Naive thymus-derived CD4-positive, alpha-beta T cell (primary cell): ENCODE data around the gene TMEM269. TPM values are rescaled to one million over a fixed set of nuclear protein-coding genes. Genes with fewer than 3 reads are reported as not detected.

Source experiments
- ATAC-seq: fragments of 150-1000 bp; cut with Tn5 transposase; 2 replicates; pipeline ENCODE4 v1.10.0; 2021; ENCODE audit warnings: mild to moderate bottlenecking, moderate library complexity
- CTCF ChIA-PET: fragments of 350-600 bp; sonication (Branson Sonifier 250); formaldehyde crosslinking; loops from one replicate; lab custom pipeline; 2021; ENCODE audit warnings: antibody characterized with exemption; lab: Charles Lee
- POLR2A ChIA-PET: fragments of 350-600 bp; sonication (Branson Sonifier 250); formaldehyde crosslinking; loops from one replicate; lab custom pipeline; 2021; ENCODE audit warnings: antibody characterized with exemption, inconsistent platforms; lab: Charles Lee
- DNase-seq, 9 donors: peaks; one replicate each; pipeline versions ENCODE4 v3.0.0 to v3.0.0-alpha.2; 2020 to 2022; ENCODE audit warnings: mixed read lengths in 1 of 9
- H3K27ac ChIP-seq: one replicate; pipeline ENCODE4 v1.7.0; 2013; ENCODE audit warnings: mild to moderate bottlenecking, low read depth, low read length, moderate library complexity
- H3K27me3 ChIP-seq, 2 donors: one replicate each; pipeline ENCODE4 v1.7.0; 2013; ENCODE audit warnings: low read length in 2 of 2, mild to moderate bottlenecking in 2 of 2, moderate library complexity in 2 of 2; ENCODE audit not compliant: control insufficient read depth in 2 of 2, insufficient read depth in 2 of 2
- H3K36me3 ChIP-seq, 3 experiments: 1 replicate in 2 of 3; 2 replicates in 1 of 3; pipeline ENCODE4 v1.7.0; 2013; ENCODE audit warnings: low read length in 3 of 3, mild to moderate bottlenecking in 3 of 3, moderate library complexity in 1 of 3; ENCODE audit not compliant: insufficient read depth in 3 of 3, control insufficient read depth in 2 of 3
- H3K4me1 ChIP-seq, 2 donors: one replicate each; pipeline ENCODE4 v1.7.0; 2013; ENCODE audit warnings: low read length in 2 of 2, mild to moderate bottlenecking in 2 of 2, moderate library complexity in 1 of 2; ENCODE audit not compliant: control insufficient read depth in 2 of 2, insufficient read depth in 2 of 2
- H3K4me3 ChIP-seq: 2 replicates; pipeline ENCODE4 v1.7.0; 2013; ENCODE audit warnings: mild to moderate bottlenecking, low read length
- H3K9me3 ChIP-seq, 3 experiments: 1 replicate in 2 of 3; 2 replicates in 1 of 3; pipeline ENCODE4 v1.7.0; 2013; ENCODE audit warnings: low read length in 3 of 3; ENCODE audit not compliant: control insufficient read depth in 2 of 3
- H3K27ac Mint-ChIP-seq, 9 donors: one replicate each; pipeline ENCODE4 v1.8.0; 2020 to 2022; ENCODE audit warnings: mixed read lengths in 9 of 9, mild to moderate bottlenecking in 8 of 9, moderate library complexity in 5 of 9, inconsistent platforms in 2 of 9
- H3K27me3 Mint-ChIP-seq, 5 donors: one replicate each; pipeline ENCODE4 v1.8.0; 2021 to 2022; ENCODE audit warnings: mixed read lengths in 5 of 5, mild to moderate bottlenecking in 1 of 5
- H3K36me3 Mint-ChIP-seq, 5 donors: one replicate each; pipeline ENCODE4 v1.8.0; 2020 to 2022; ENCODE audit warnings: mixed read lengths in 5 of 5, mild to moderate bottlenecking in 3 of 5, inconsistent platforms in 1 of 5
- H3K4me1 Mint-ChIP-seq, 7 donors: one replicate each; pipeline ENCODE4 v1.8.0; 2020 to 2022; ENCODE audit warnings: mixed read lengths in 7 of 7, mild to moderate bottlenecking in 3 of 7, inconsistent platforms in 1 of 7
- H3K4me3 Mint-ChIP-seq, 10 donors: one replicate each; pipeline ENCODE4 v1.8.0; 2020 to 2022; ENCODE audit warnings: mild to moderate bottlenecking in 10 of 10, mixed read lengths in 10 of 10, moderate library complexity in 6 of 10, inconsistent platforms in 2 of 10
- H3K9me3 Mint-ChIP-seq, 11 donors: one replicate each; pipeline ENCODE4 v1.8.0; 2020 to 2022; ENCODE audit warnings: mixed read lengths in 11 of 11, mild to moderate bottlenecking in 4 of 11, inconsistent platforms in 1 of 11, moderate library complexity in 1 of 11
- intact Hi-C, 2 donors: fragments of 100-400 bp; cut with micrococcal nuclease; formaldehyde crosslinking; loops; one replicate each; pipeline ENCODE4 v1.15.1; 2023
- polyA plus RNA-seq, 2 donors: library from polyadenylated mRNA; unstranded; fragments of 300-500 nt; fragmentation: Illumina TruSeq; gene quantifications; one replicate each; pipeline ENCODE4 v1.2.3, GENCODE V29; 2021
- total RNA-seq, 6 experiments: library from RNA in 5 of 6; stranded (reverse) in 5 of 6; gene quantifications; 1 replicate in 5 of 6; 2 replicates in 1 of 6; pipeline ENCODE4 v1.2.3 and lab custom pipeline; 2021 to 2026

The TMEM269 gene, protein sequence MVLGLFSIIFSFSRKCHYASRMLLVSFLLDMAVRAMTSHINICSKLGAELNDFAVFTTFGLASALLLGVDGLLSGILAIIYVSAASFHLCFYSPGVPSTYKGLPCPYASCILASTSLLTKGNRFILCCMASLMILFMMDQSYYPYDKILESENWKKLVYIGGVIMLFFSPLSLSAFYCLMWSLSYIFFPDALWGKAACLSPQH
- 1 to 10 TPM in 1 of 5 experiments, under 1 TPM in 4; 0.19 to 2.0 (median 0.35) TPM for total RNA-seq
- polyA plus RNA-seq: not detected
- total RNA-seq (lab: John Stamatoyannopoulos, UW): 1.5 reads per million, percentile 4 among the genes with 10 or more reads in this experiment

DNA sequence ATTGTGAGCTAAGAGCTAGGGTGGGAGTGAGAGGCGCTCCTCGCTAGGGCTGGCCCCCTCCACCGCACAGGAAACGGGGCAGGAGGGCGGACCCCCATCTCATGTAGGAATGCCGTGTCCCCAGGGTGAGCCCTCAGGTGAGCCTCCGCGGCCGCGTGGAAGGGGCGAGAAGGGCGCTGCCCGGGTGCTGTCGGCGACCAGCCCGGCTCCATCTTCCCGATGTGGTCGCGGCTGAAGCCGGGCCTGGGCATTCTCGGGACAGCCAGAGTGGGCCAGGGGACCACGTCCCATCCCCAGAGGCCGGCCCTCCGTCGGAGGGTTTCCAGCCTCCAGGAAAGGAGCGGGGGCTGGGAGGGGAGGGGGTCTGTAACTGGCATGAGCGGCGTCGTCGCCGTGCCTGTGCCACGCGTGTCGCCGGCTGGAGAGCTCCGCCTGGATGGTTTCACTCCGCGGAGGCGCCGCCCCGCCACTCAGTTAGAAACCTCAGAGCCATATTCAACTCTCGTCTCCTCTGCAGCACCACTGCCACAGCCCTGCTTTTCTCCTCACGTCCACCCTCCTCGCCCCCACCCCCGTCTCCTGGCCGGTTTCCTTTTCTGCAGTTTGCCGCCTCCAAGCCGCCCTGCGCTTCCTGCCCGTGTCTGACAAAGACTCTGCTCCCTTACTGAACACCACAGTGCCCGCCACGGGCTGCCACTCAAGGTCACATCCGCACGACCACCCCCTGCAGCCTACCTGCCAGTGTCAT, at the start of gene TMEM269:
Gene TMEM269 (plus strand): TSS at position 46 of the 748 bp plus-strand sequence. CDS start 4,903 bp downstream, outside the sequence.
- ATAC-seq (peak; percentile 83), DNase-seq (peak; percentile 30 to 53 (median 45))
- H3K27ac Mint-ChIP-seq: peak within 1 kb of the TSS; percentile 35 to 87 (median 65)
- Histone ChIP-seq H3K9me3 (no peaks in the 10 kb centered on the region), H3K36me3 (peaks cover 0 to 12% (median 0%) of the 10 kb centered on the region in 3 experiments), H3K27me3 (no peaks in the 10 kb centered on the region), H3K4me1 (peaks cover 5 to 12% of the 10 kb centered on the region in 2 donors), H3K27ac (peak within 1 kb of the TSS; percentile 29), H3K4me3 (peak within 1 kb of the TSS; percentile 56)
- H3K27me3 Mint-ChIP-seq: no peaks in the 10 kb centered on the region
- peaks cover 12 to 34% (median 25%) of the 10 kb centered on the region in 7 donors for H3K4me1 Mint-ChIP-seq
- intact Hi-C loops: loop anchor here in 1 of 2 donors (1.0 to 2.0 kb wide), 2 partner anchors 18 to 32 kb away; partner anchors contain the start of genes C1orf50, ERMAP, P3H1 and SVBP
- H3K36me3 Mint-ChIP-seq: peaks cover 11 to 25% (median 14%) of the 10 kb centered on the region in 5 donors
- ChIA-PET POLR2A (interaction anchor here (2.0 kb wide), 1 partner anchor 18 kb away, joined by 7 read pairs; the partner anchor contains the start of genes C1orf50 and P3H1), CTCF (no interaction called here)
- peak within 1 kb of the TSS; percentile 85 to 92 (median 89) for H3K4me3 Mint-ChIP-seq
- H3K9me3 Mint-ChIP-seq: no peaks in the 10 kb centered on the region

DNA sequence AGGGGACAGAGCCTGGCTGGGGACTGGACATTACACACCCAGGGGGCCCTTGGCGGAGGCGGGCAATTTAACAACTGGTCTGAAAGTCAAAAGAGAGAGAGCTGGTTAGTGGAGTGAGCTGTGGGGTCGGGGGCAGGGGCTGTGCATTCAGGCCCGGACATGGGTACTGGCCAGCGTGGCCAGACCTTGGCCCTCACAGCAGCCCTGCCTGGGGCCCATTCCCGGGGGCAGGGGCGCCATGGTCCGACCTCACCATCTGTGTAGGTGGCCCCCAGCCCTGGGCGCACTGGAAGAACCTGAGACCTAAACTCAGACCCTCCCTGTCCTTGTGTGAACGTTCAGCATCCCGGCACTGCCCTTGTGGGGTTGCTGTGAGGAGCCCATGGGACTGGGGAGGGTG, 49.7 kb upstream of the TMEM269 start:
- no peaks in the 10 kb centered on the region for H3K9me3 ChIP-seq
- H3K9me3 Mint-ChIP-seq: no peaks in the 10 kb centered on the region
- no peak overlapping the region for H3K4me3 Mint-ChIP-seq
- DNase-seq (no peak), ATAC-seq (no peak)
- H3K4me3 ChIP-seq: no peak overlapping the region
- CTCF ChIA-PET: no interaction called here
- intact Hi-C loops: no loop called here
- no peaks in the 10 kb centered on the region for H3K27me3 ChIP-seq
- no peak overlapping the region for H3K27ac Mint-ChIP-seq
- H3K36me3 Mint-ChIP-seq: no peaks in the 10 kb centered on the region
- no peaks in the 10 kb centered on the region for H3K4me1 ChIP-seq
- H3K36me3 ChIP-seq: no peaks in the 10 kb centered on the region
- POLR2A ChIA-PET: no interaction called here
- peaks cover 5 to 11% (median 10%) of the 10 kb centered on the region in 7 donors for H3K4me1 Mint-ChIP-seq
- no peaks in the 10 kb centered on the region for H3K27me3 Mint-ChIP-seq
- no peak overlapping the region for H3K27ac ChIP-seq

DNA sequence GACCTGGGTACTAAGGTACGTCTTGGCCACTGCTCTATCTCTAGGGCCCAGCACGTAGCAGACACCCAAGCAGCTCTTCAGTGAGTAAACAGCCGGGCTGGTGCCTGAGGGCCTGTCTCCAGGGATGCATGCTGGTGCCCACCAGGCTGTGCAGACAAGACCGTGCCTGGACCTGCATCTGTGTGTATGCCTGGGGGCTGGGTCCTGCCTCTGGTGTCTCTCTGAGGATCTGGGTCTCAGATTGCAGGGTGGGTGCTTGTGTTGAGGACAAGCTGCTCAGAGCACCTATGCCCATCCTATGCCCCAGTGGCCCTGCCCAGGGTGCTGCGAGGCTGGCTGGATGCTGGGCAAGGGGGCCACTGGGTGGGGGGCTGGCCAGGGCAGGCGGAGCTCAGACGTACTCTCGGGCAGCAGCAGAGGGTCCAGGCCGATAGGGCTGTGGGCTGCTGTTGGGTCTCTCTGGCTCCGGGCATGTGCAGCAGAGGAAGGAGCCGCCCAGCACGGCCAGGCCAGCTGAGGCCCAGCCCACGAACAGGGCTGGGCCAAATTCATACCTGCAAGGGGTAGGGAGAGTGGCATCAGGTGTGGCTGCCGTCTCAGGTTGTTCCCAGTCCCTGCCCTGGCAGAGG, 49.2 kb upstream of the TMEM269 start:
- no peaks in the 10 kb centered on the region for H3K36me3 ChIP-seq
- no peak overlapping the region for H3K27ac Mint-ChIP-seq
- no peaks in the 10 kb centered on the region for H3K4me1 ChIP-seq
- H3K27me3 ChIP-seq: no peaks in the 10 kb centered on the region
- CTCF ChIA-PET: interaction anchor here (0.6 kb wide), 1 partner anchor 21 kb away, joined by 4 read pairs; no protein-coding TSS in a partner anchor
- DNase-seq: no peak
- POLR2A ChIA-PET: no interaction called here
- no peaks in the 10 kb centered on the region for H3K9me3 Mint-ChIP-seq
- no peak overlapping the region for H3K4me3 ChIP-seq
- H3K36me3 Mint-ChIP-seq: no peaks in the 10 kb centered on the region
- no peak overlapping the region for H3K27ac ChIP-seq
- H3K4me3 Mint-ChIP-seq: no peak overlapping the region
- no peaks in the 10 kb centered on the region for H3K9me3 ChIP-seq
- no peak for ATAC-seq
- intact Hi-C loops: loop anchor here in 1 of 2 donors (2.0 kb wide), 1 partner anchor 157 kb away; no protein-coding TSS in a partner anchor
- H3K4me1 Mint-ChIP-seq: peaks cover 5 to 11% (median 10%) of the 10 kb centered on the region in 7 donors
- no peaks in the 10 kb centered on the region for H3K27me3 Mint-ChIP-seq

DNA sequence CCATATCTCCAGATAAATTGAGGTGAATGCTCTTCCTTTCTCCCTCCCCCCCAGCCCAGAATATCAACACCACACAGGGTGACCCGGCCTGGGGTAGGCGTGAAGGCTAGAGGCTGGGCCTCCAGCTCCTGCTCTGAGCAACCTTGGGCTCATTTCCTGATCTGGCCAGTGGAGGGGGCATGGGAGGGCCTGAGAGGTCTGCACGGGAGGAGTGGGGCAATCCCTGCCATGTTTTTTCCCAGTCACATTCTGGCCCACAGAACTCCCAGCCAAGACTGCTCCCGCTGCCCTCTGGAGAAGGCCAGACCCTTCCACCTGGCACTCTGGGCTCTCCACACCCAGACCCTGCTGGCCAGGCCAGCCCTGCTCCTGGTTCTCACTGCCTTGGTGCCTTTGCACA, 48.6 kb upstream of the TMEM269 start:
- Mint-ChIP-seq H3K27ac (peak overlapping the region in 1 of 9 donors; percentile 0), H3K9me3 (no peaks in the 10 kb centered on the region), H3K4me1 (peaks cover 5 to 11% (median 10%) of the 10 kb centered on the region in 7 donors), H3K4me3 (no peak overlapping the region), H3K27me3 (no peaks in the 10 kb centered on the region), H3K36me3 (no peaks in the 10 kb centered on the region)
- no peak overlapping the region for H3K27ac ChIP-seq
- ChIA-PET POLR2A (no interaction called here), CTCF (interaction anchor here (0.6 kb wide), 1 partner anchor 22 kb away, joined by 4 read pairs; no protein-coding TSS in a partner anchor)
- H3K27me3 ChIP-seq: no peaks in the 10 kb centered on the region
- DNase-seq: no peak
- H3K4me3 ChIP-seq: no peak overlapping the region
- no peaks in the 10 kb centered on the region for H3K36me3 ChIP-seq
- no peaks in the 10 kb centered on the region for H3K4me1 ChIP-seq
- ATAC-seq: peak; percentile 28
- intact Hi-C loops: loop anchor here in 1 of 2 donors (2.0 kb wide), 1 partner anchor 157 kb away; no protein-coding TSS in a partner anchor
- H3K9me3 ChIP-seq: no peaks in the 10 kb centered on the region

DNA sequence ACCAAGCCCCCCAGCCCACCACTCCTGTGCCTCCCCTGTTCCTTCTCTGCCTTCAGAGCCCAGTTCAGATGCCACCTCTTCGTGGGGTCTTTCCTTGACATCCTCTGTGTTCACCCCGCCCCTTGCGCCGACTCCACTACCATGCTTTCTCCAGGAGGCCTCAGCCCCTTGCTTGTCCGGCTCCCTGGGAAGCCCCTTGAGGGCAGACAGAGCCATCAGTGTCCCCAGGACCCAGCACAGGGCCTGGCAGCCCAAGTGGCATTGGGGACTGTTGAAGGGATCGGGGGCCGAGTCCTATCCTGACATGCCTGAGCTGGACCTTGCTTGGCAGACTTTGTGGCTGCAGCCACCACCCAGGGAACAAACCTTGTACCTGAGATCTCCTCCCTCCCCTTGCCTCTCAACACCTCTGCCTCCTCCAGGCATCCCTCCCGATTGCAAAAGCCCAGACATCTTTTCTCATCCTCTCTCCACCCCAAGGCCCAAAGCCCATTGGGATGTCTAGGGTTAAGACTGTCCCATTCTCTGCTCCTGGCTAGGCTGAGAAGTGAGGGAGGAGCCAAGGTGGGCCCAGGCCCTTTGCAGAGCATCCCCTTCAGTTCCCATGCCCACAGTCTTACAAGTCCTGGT, 48.1 kb upstream of the TMEM269 start:
- ATAC-seq: no peak
- H3K4me1 Mint-ChIP-seq: peaks cover 5 to 11% (median 10%) of the 10 kb centered on the region in 7 donors
- POLR2A ChIA-PET: no interaction called here

DNA sequence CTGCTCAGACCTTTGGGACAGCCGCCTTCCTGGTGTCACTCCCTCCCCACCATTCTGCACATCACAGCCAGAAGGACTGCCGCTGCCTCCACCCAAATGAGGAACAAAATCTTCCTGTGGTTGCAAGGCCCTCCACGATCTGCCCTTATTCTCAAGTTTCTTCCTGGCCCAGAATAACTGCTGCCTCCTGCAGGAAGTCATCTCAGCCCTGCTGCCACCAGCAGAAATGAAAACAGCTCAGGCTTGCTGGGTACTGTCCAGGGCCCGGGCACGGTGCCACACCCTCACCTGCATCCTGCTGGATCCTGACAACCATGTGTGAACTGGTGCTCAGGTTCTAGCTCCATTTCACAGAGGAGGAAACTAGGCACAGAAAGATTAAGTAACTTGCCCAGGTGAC, 47.5 kb upstream of the TMEM269 start:
- Mint-ChIP-seq H3K36me3 (no peaks in the 10 kb centered on the region), H3K27me3 (no peaks in the 10 kb centered on the region), H3K4me3 (no peak overlapping the region), H3K9me3 (no peaks in the 10 kb centered on the region), H3K4me1 (peaks cover 5 to 11% (median 10%) of the 10 kb centered on the region in 7 donors), H3K27ac (peak overlapping the region in 6 of 9 donors; percentile 0 to 79 (median 58))
- H3K36me3 ChIP-seq: no peaks in the 10 kb centered on the region
- H3K4me3 ChIP-seq: no peak overlapping the region
- no peaks in the 10 kb centered on the region for H3K27me3 ChIP-seq
- ATAC-seq (peak; percentile 57), DNase-seq (peak in 1 of 9 donors; percentile 16)
- no peaks in the 10 kb centered on the region for H3K4me1 ChIP-seq
- CTCF ChIA-PET: no interaction called here
- POLR2A ChIA-PET: no interaction called here
- no peak overlapping the region for H3K27ac ChIP-seq
- intact Hi-C loops: loop anchor here in 1 of 2 donors (2.0 kb wide), 1 partner anchor 158 kb away; no protein-coding TSS in a partner anchor
- no peaks in the 10 kb centered on the region for H3K9me3 ChIP-seq

More for the DNA sequence above, 48.1 kb upstream of the TMEM269 start:
- no peaks in the 10 kb centered on the region for H3K36me3 Mint-ChIP-seq
- Histone ChIP-seq H3K27me3 (no peaks in the 10 kb centered on the region), H3K4me3 (no peak overlapping the region), H3K27ac (no peak overlapping the region), H3K4me1 (no peaks in the 10 kb centered on the region), H3K9me3 (no peaks in the 10 kb centered on the region), H3K36me3 (no peaks in the 10 kb centered on the region)
- CTCF ChIA-PET: no interaction called here
- H3K27me3 Mint-ChIP-seq: no peaks in the 10 kb centered on the region
- DNase-seq: no peak
- H3K9me3 Mint-ChIP-seq: no peaks in the 10 kb centered on the region
- intact Hi-C loops: loop anchor here in 1 of 2 donors (2.0 kb wide), 1 partner anchor 158 kb away; no protein-coding TSS in a partner anchor
- peak overlapping the region in 5 of 9 donors; percentile 0 to 69 (median 52) for H3K27ac Mint-ChIP-seq
- H3K4me3 Mint-ChIP-seq: no peak overlapping the region
